ENCODE results near the gene PLEKHA5. TPM values are rescaled to one million over a fixed set of nuclear protein-coding genes. Genes with fewer than 3 reads are reported as not detected.

PLEKHA5 gene
- polyA plus RNA-seq, 4 donors: 13.2 to 36.2 (median 19.6) TPM

DNA sequence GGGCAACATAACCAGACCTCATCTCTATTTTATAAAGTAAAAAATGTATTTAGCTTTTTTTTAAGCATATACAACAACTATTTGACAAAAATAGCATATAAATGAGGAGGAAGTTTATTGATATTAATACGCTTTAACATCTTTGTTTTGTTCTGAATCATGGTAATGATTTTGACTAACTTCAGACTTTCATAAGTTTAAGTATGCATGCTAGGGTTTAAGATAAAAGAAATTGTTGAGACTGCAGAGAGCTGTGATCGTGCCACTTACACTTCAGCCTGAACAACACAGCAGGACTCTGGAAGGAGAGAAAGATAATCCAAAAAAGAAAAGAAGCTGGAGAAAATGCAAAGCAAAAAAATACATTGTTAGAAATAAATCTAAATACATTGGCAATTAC, 221.8 kb downstream of the PLEKHA5 start:
- Histone ChIP-seq H3K4me3 (ENCODE audit: low read depth in 1 of 3, low read length in 3 of 3) (no peak overlapping the region), H3K4me1 (ENCODE audit: control insufficient read depth in 3 of 3, insufficient read depth in 2 of 3, low read depth in 1 of 3, low read length in 2 of 3) (no peaks in the 10 kb centered on the region), H3K27ac (ENCODE audit: low read depth in 1 of 3, low read length in 2 of 3) (no peak overlapping the region), H3K27me3 (ENCODE audit: control insufficient read depth in 3 of 3, insufficient read depth in 3 of 3, low read length in 3 of 3) (no peaks in the 10 kb centered on the region), H3K36me3 (ENCODE audit: control insufficient read depth in 3 of 3, insufficient read depth in 2 of 3, low read depth in 1 of 3, low read length in 3 of 3) (peaks cover 0 to 67% (median 8%) of the 10 kb centered on the region in 3 donors), H3K9me3 (ENCODE audit: control insufficient read depth in 2 of 2, insufficient read depth in 1 of 2, low read depth in 1 of 2, low read length in 1 of 2) (no peaks in the 10 kb centered on the region)
- WGBS, 3 donors: 82 to 90% (median 84%) methylated on average over 2 of the region's 2 CpGs
- FAIRE-seq (no peak), DNase-seq (no peak)

GRCh38 chr12:19369691-19370148, 240.2 kb downstream of the PLEKHA5 start:
- DNase-seq (no peak), FAIRE-seq (no peak)
- Histone ChIP-seq H3K9me3 (ENCODE audit: control insufficient read depth in 2 of 2, insufficient read depth in 1 of 2, low read depth in 1 of 2, low read length in 1 of 2) (no peaks in the 10 kb centered on the region), H3K36me3 (ENCODE audit: control insufficient read depth in 3 of 3, insufficient read depth in 2 of 3, low read depth in 1 of 3, low read length in 3 of 3) (peaks cover 6 to 55% (median 9%) of the 10 kb centered on the region in 3 donors), H3K27ac (ENCODE audit: low read depth in 1 of 3, low read length in 2 of 3) (no peak overlapping the region), H3K4me3 (ENCODE audit: low read depth in 1 of 3, low read length in 3 of 3) (no peak overlapping the region), H3K4me1 (ENCODE audit: control insufficient read depth in 3 of 3, insufficient read depth in 2 of 3, low read depth in 1 of 3, low read length in 2 of 3) (no peaks in the 10 kb centered on the region), H3K27me3 (ENCODE audit: control insufficient read depth in 3 of 3, insufficient read depth in 3 of 3, low read length in 3 of 3) (no peaks in the 10 kb centered on the region)
- 79 to 92% (median 89%) methylated on average over 6 of the region's 6 CpGs for WGBS, 3 donors

GRCh38 chr12:19373586-19373985, 244.1 kb downstream of the PLEKHA5 start:
- H3K9me3 ChIP-seq (ENCODE audit: control insufficient read depth in 2 of 2, insufficient read depth in 1 of 2, low read depth in 1 of 2, low read length in 1 of 2): no peaks in the 10 kb centered on the region
- FAIRE-seq: no peak
- no peak overlapping the region for H3K27ac ChIP-seq (ENCODE audit: low read depth in 1 of 3, low read length in 2 of 3)
- no peak for DNase-seq
- 82 to 94% (median 92%) methylated on average over 4 of the region's 4 CpGs for WGBS, 3 donors
- H3K4me1 ChIP-seq (ENCODE audit: control insufficient read depth in 3 of 3, insufficient read depth in 2 of 3, low read depth in 1 of 3, low read length in 2 of 3): no peaks in the 10 kb centered on the region
- H3K27me3 ChIP-seq (ENCODE audit: control insufficient read depth in 3 of 3, insufficient read depth in 3 of 3, low read length in 3 of 3): no peaks in the 10 kb centered on the region
- no peak overlapping the region for H3K4me3 ChIP-seq (ENCODE audit: low read depth in 1 of 3, low read length in 3 of 3)
- peaks cover 3 to 43% (median 5%) of the 10 kb centered on the region in 3 donors for H3K36me3 ChIP-seq (ENCODE audit: control insufficient read depth in 3 of 3, insufficient read depth in 2 of 3, low read depth in 1 of 3, low read length in 3 of 3)

- no peaks in the 10 kb centered on the region for H3K9me3 ChIP-seq (ENCODE audit: control insufficient read depth in 2 of 2, insufficient read depth in 1 of 2, low read depth in 1 of 2, low read length in 1 of 2)
- no peaks in the 10 kb centered on the region for H3K27me3 ChIP-seq (ENCODE audit: control insufficient read depth in 3 of 3, insufficient read depth in 3 of 3, low read length in 3 of 3)
- H3K4me3 ChIP-seq (ENCODE audit: low read depth in 1 of 3, low read length in 3 of 3): no peak overlapping the region
- DNase-seq: no peak
- no peaks in the 10 kb centered on the region for H3K4me1 ChIP-seq (ENCODE audit: control insufficient read depth in 3 of 3, insufficient read depth in 2 of 3, low read depth in 1 of 3, low read length in 2 of 3)
- FAIRE-seq: peak; percentile 15
- WGBS, 3 donors: 84 to 97% (median 95%) methylated on average over 2 of the region's 2 CpGs
- peaks cover 0 to 40% (median 5%) of the 10 kb centered on the region in 3 donors for H3K36me3 ChIP-seq (ENCODE audit: control insufficient read depth in 3 of 3, insufficient read depth in 2 of 3, low read depth in 1 of 3, low read length in 3 of 3)
- no peak overlapping the region for H3K27ac ChIP-seq (ENCODE audit: low read depth in 1 of 3, low read length in 2 of 3)
Measured at GRCh38 chr12:19375888-19376287, 246.4 kb downstream of the PLEKHA5 start.

DNA sequence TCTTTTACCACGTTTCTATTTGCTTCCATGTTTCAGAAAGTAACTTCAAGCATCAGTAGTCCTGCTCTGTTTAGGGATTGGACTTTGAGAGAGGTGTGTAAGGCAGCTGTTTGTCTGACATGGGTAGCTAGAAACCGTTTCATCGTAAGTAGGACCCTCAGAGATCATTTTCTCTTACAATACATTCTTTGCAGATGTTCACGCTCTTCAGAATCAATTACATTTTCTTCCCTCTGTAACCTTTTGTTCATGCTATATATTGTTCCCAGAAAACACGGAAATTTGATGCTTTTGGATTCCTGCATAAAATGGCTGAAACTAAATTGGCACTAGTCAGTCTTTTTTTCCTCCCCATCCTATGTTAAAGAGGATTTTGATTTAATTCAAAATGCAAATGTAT, 247.2 kb downstream of the PLEKHA5 start:
- no peak for FAIRE-seq
- H3K4me1 ChIP-seq (ENCODE audit: control insufficient read depth in 3 of 3, insufficient read depth in 2 of 3, low read depth in 1 of 3, low read length in 2 of 3): no peaks in the 10 kb centered on the region
- no peak overlapping the region for H3K4me3 ChIP-seq (ENCODE audit: low read depth in 1 of 3, low read length in 3 of 3)
- no peak overlapping the region for H3K27ac ChIP-seq (ENCODE audit: low read depth in 1 of 3, low read length in 2 of 3)
- H3K27me3 ChIP-seq (ENCODE audit: control insufficient read depth in 3 of 3, insufficient read depth in 3 of 3, low read length in 3 of 3): no peaks in the 10 kb centered on the region
- DNase-seq: no peak
- WGBS, 3 donors: 82 to 90% (median 83%) methylated on average over 5 of the region's 5 CpGs
- peaks cover 0 to 40% (median 2%) of the 10 kb centered on the region in 3 donors for H3K36me3 ChIP-seq (ENCODE audit: control insufficient read depth in 3 of 3, insufficient read depth in 2 of 3, low read depth in 1 of 3, low read length in 3 of 3)
- H3K9me3 ChIP-seq (ENCODE audit: control insufficient read depth in 2 of 2, insufficient read depth in 1 of 2, low read depth in 1 of 2, low read length in 1 of 2): no peaks in the 10 kb centered on the region

DNA sequence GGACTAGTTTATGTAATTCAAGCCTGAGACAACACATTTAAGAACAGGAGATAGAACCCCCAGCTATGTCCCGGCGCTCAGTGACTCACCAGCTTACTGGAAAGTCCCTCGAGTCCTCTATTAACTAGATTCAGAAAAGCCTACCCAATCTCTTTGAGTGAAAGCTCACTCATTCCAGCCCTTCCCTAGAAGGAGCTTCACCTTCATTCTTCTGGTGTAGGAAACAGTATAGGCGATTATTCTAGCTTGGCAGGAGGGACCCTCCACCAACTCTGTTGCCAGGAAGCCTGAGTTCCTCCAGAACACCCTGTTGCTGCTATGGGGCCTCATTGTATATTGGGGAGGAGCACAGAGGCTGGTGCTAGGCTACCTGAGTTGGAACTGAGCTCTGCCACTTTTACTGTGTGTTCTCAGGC, 252.6 kb downstream of the PLEKHA5 start:
- Histone ChIP-seq H3K4me1 (ENCODE audit: control insufficient read depth in 3 of 3, insufficient read depth in 2 of 3, low read depth in 1 of 3, low read length in 2 of 3) (no peaks in the 10 kb centered on the region), H3K36me3 (ENCODE audit: control insufficient read depth in 3 of 3, insufficient read depth in 2 of 3, low read depth in 1 of 3, low read length in 3 of 3) (peaks cover 0 to 27% (median 0%) of the 10 kb centered on the region in 3 donors), H3K27me3 (ENCODE audit: control insufficient read depth in 3 of 3, insufficient read depth in 3 of 3, low read length in 3 of 3) (no peaks in the 10 kb centered on the region), H3K4me3 (ENCODE audit: low read depth in 1 of 3, low read length in 3 of 3) (no peak overlapping the region), H3K27ac (ENCODE audit: low read depth in 1 of 3, low read length in 2 of 3) (no peak overlapping the region), H3K9me3 (ENCODE audit: control insufficient read depth in 2 of 2, insufficient read depth in 1 of 2, low read depth in 1 of 2, low read length in 1 of 2) (no peaks in the 10 kb centered on the region)
- DNase-seq (no peak), FAIRE-seq (no peak)
- 46 to 63% (median 56%) methylated on average over 4 of the region's 4 CpGs for WGBS, 3 donors

DNA sequence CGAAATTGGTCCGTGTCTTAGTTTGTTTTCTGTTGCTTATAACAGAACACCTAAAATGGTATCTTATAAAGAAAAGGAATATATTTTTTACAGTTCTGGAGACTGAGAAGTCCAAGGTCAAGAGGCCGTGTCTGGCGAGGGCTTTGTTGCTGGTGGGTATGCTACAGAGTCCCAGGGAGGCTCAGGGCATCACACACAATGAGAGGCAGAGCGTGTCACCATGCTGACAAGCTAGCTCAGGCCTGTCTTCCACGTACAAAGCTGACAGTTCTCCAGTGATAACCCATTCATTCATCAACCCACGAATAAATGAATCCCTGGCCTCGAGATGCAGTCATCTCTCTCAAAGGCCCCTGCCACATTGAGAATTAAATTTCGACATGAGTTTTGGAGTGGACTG, 253.0 kb downstream of the PLEKHA5 start:
- H3K27me3 ChIP-seq (ENCODE audit: control insufficient read depth in 3 of 3, insufficient read depth in 3 of 3, low read length in 3 of 3): no peaks in the 10 kb centered on the region
- WGBS, 3 donors: 83 to 90% (median 85%) methylated on average over 9 of the region's 9 CpGs
- H3K27ac ChIP-seq (ENCODE audit: low read depth in 1 of 3, low read length in 2 of 3): no peak overlapping the region
- H3K4me3 ChIP-seq (ENCODE audit: low read depth in 1 of 3, low read length in 3 of 3): no peak overlapping the region
- DNase-seq (no peak), FAIRE-seq (no peak)
- H3K9me3 ChIP-seq (ENCODE audit: control insufficient read depth in 2 of 2, insufficient read depth in 1 of 2, low read depth in 1 of 2, low read length in 1 of 2): no peaks in the 10 kb centered on the region
- H3K4me1 ChIP-seq (ENCODE audit: control insufficient read depth in 3 of 3, insufficient read depth in 2 of 3, low read depth in 1 of 3, low read length in 2 of 3): no peaks in the 10 kb centered on the region
- H3K36me3 ChIP-seq (ENCODE audit: control insufficient read depth in 3 of 3, insufficient read depth in 2 of 3, low read depth in 1 of 3, low read length in 3 of 3): peaks cover 0 to 24% (median 0%) of the 10 kb centered on the region in 3 donors

GRCh38 chr12:19387161-19387560, 257.6 kb downstream of the PLEKHA5 start:
- no peak for FAIRE-seq
- WGBS, 3 donors: 64 to 92% (median 81%) methylated on average over 2 of the region's 2 CpGs

DNA sequence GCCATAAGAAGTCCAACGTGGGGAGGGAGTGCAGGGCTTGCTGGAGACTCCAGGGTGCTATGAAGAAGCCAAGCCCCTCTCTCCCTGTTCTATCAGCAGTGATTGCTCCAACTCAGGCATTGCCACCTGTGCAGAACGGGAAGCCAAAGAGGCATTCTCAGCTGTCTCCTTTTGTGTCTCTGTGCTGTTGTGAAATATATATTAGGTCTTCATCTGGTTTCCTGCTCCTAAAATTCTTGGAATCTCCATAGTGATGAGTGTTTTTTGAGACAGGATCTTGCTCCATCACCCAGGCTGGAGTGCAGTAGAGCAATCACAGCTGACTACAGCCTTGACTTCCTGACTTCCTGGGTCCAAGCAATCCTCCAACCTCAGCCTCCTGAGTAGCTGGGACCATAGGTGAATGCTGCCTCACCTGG, 258.6 kb downstream of the PLEKHA5 start:
- Histone ChIP-seq H3K36me3 (ENCODE audit: control insufficient read depth in 3 of 3, insufficient read depth in 2 of 3, low read depth in 1 of 3, low read length in 3 of 3) (peaks cover 0 to 3% (median 0%) of the 10 kb centered on the region in 3 donors), H3K27ac (ENCODE audit: low read depth in 1 of 3, low read length in 2 of 3) (no peak overlapping the region), H3K4me1 (ENCODE audit: control insufficient read depth in 3 of 3, insufficient read depth in 2 of 3, low read depth in 1 of 3, low read length in 2 of 3) (no peaks in the 10 kb centered on the region), H3K9me3 (ENCODE audit: control insufficient read depth in 2 of 2, insufficient read depth in 1 of 2, low read depth in 1 of 2, low read length in 1 of 2) (no peaks in the 10 kb centered on the region), H3K4me3 (ENCODE audit: low read depth in 1 of 3, low read length in 3 of 3) (no peak overlapping the region), H3K27me3 (ENCODE audit: control insufficient read depth in 3 of 3, insufficient read depth in 3 of 3, low read length in 3 of 3) (no peaks in the 10 kb centered on the region)
- no peak for FAIRE-seq
- no peak for DNase-seq
- WGBS, 3 donors: 66 to 86% (median 75%) methylated on average over 2 of the region's 2 CpGs

More at GRCh38 chr12:19387161-19387560, 257.6 kb downstream of the PLEKHA5 start:
- no peak overlapping the region for H3K4me3 ChIP-seq (ENCODE audit: low read depth in 1 of 3, low read length in 3 of 3)
- H3K27ac ChIP-seq (ENCODE audit: low read depth in 1 of 3, low read length in 2 of 3): no peak overlapping the region
- H3K9me3 ChIP-seq (ENCODE audit: control insufficient read depth in 2 of 2, insufficient read depth in 1 of 2, low read depth in 1 of 2, low read length in 1 of 2): no peaks in the 10 kb centered on the region
- no peaks in the 10 kb centered on the region for H3K4me1 ChIP-seq (ENCODE audit: control insufficient read depth in 3 of 3, insufficient read depth in 2 of 3, low read depth in 1 of 3, low read length in 2 of 3)
- H3K27me3 ChIP-seq (ENCODE audit: control insufficient read depth in 3 of 3, insufficient read depth in 3 of 3, low read length in 3 of 3): no peaks in the 10 kb centered on the region
- peaks cover 0 to 3% (median 0%) of the 10 kb centered on the region in 3 donors for H3K36me3 ChIP-seq (ENCODE audit: control insufficient read depth in 3 of 3, insufficient read depth in 2 of 3, low read depth in 1 of 3, low read length in 3 of 3)
- DNase-seq: peak in 1 of 2 donors; percentile 17
